Naive thymus-derived CD8-positive, alpha-beta T cell (primary cell): Measurements from ENCODE around the gene PTRH2. TPM values are rescaled to one million over a fixed set of nuclear protein-coding genes. Genes with fewer than 3 reads are reported as not detected.
"Not testable (repeated sequence)": the region's sequence is repeated elsewhere in the genome, so short reads cannot be mapped to it uniquely, and the experiment has no call there.

Experiments
- ATAC-seq, 2 donors: fragments of 150-1000 bp; cut with Tn5 transposase in 1 of 2; sonication (Bioruptor Pico), chemical (Tn5 transposase) in 1 of 2; 1 replicate in 1 of 2; 2 replicates in 1 of 2; pipeline ENCODE4 v1.10.0; 2021; ENCODE audit warnings: mild to moderate bottlenecking in 2 of 2, moderate library complexity in 2 of 2
- POLR2A ChIA-PET: fragments of 350-600 bp; sonication (Branson Sonifier 250); formaldehyde crosslinking; loops from one replicate; lab custom pipeline; 2021; ENCODE audit warnings: antibody characterized with exemption; lab: Charles Lee
- DNase-seq, 10 donors: peaks; one replicate each; pipeline versions ENCODE4 v3.0.0 to v3.0.0-alpha.2; 2020 to 2022
- H3K27ac Mint-ChIP-seq, 10 donors: one replicate each; pipeline ENCODE4 v1.8.0; 2020 to 2022; ENCODE audit warnings: mild to moderate bottlenecking in 10 of 10, mixed read lengths in 10 of 10, moderate library complexity in 4 of 10, inconsistent platforms in 1 of 10
- H3K27me3 Mint-ChIP-seq, 5 donors: one replicate each; pipeline ENCODE4 v1.8.0; 2021 to 2022; ENCODE audit warnings: mixed read lengths in 5 of 5
- H3K36me3 Mint-ChIP-seq, 3 donors: one replicate each; pipeline ENCODE4 v1.8.0; 2020 to 2022; ENCODE audit warnings: mixed read lengths in 3 of 3, mild to moderate bottlenecking in 2 of 3, inconsistent platforms in 1 of 3
- H3K4me1 Mint-ChIP-seq, 4 donors: one replicate each; pipeline ENCODE4 v1.8.0; 2021 to 2022; ENCODE audit warnings: mixed read lengths in 4 of 4
- H3K4me3 Mint-ChIP-seq, 10 donors: one replicate each; pipeline ENCODE4 v1.8.0; 2020 to 2022; ENCODE audit warnings: mild to moderate bottlenecking in 10 of 10, mixed read lengths in 10 of 10, moderate library complexity in 6 of 10, inconsistent platforms in 1 of 10
- H3K9me3 Mint-ChIP-seq, 9 donors: one replicate each; pipeline ENCODE4 v1.8.0; 2020 to 2022; ENCODE audit warnings: mixed read lengths in 9 of 9, mild to moderate bottlenecking in 3 of 9, inconsistent platforms in 1 of 9, moderate library complexity in 1 of 9
- polyA plus RNA-seq, 3 donors: library from polyadenylated mRNA; unstranded; fragments of 300-500 nt; fragmentation: Illumina TruSeq; gene quantifications; one replicate each; pipeline ENCODE4 v1.2.3, GENCODE V29; 2021
- total RNA-seq, 8 experiments: library from RNA in 2 of 8; stranded (reverse) in 2 of 8; gene quantifications; one replicate each; pipeline ENCODE4 v1.2.3 and lab custom pipeline; 2021 to 2026

PTRH2 gene
- 10 to 100 TPM; 16.2 to 17.3 TPM for total RNA-seq
- polyA plus RNA-seq = 10 to 100 TPM; 14.4 to 19.7 (median 17.8) TPM
- total RNA-seq (lab: John Stamatoyannopoulos, UW) = 5.9 to 42.2 (median 15.3) reads per million in 6 experiments

GRCh38 chr17:59707149-59707970, at the start of gene PTRH2, which contains the start of gene VMP1:
PTRH2 (minus strand) TSS chr17:59707430; CDS start chr17:59697978, 9,452 bp downstream.
VMP1 (plus strand) TSS chr17:59707654; CDS start chr17:59731447, 23,793 bp downstream.
- peaks cover 30 to 75% (median 69%) of the 10 kb centered on the region in 4 donors for H3K4me1 Mint-ChIP-seq
- peak within 1 kb of the TSS; percentile 93 to 100 (median 98) for H3K4me3 Mint-ChIP-seq
- POLR2A ChIA-PET = interaction anchor here (0.7 to 2.9 kb wide), 9 partner anchors 11 to 1050 kb away, joined by 3 to 14 read pairs (median 4); partner anchors contain the start of genes CLTC, DHX40, RNFT1 and TRIM37
- ATAC-seq (peak; percentile 92), DNase-seq (peak; percentile 77 to 93 (median 88))
- H3K27ac Mint-ChIP-seq = peak within 1 kb of the TSS; percentile 97 to 100 (median 99)
- peaks cover 0 to 14% (median 6%) of the 10 kb centered on the region in 3 donors for H3K36me3 Mint-ChIP-seq
- no peaks in the 10 kb centered on the region for H3K27me3 Mint-ChIP-seq
- no peaks in the 10 kb centered on the region for H3K9me3 Mint-ChIP-seq

DNA sequence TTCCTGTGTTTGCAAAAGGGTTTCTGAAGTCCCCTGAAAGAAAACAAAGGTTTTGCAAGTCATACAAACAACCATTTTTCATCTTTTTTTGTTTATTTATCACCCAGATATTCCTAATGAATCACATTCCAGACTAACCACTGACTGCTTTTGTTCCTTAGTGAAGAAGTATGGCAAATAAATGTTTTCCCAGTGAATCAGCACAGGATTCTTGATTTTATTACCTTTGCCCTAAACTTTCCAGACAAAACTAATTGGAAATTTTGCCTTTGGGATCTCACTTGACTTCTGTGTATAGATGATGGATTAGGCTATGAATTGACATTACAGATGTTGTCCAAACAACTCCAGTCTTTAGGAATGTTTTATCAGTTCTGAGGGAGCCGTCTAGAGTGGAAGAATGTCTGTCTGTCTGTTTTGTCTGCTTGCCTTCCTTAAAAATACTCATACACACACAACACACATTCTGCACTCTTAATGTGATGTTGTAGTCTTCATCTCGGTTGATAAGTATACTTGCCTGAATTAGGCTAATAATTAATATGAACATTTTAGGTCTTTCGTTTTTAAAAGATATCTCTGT, 49.1 kb upstream of the PTRH2 start:
- peaks cover 0 to 7% (median 3%) of the 10 kb centered on the region in 9 donors for H3K9me3 Mint-ChIP-seq
- ATAC-seq (no peak), DNase-seq (no peak)
- POLR2A ChIA-PET = no interaction called here
- H3K4me1 Mint-ChIP-seq = peaks cover 0 to 38% (median 8%) of the 10 kb centered on the region in 4 donors
- no peaks in the 10 kb centered on the region for H3K27me3 Mint-ChIP-seq
- peak overlapping the region in 3 of 10 donors; percentile 48 to 90 (median 89) for H3K27ac Mint-ChIP-seq
- no peak overlapping the region for H3K4me3 Mint-ChIP-seq
- H3K36me3 Mint-ChIP-seq = peaks cover 11 to 52% (median 24%) of the 10 kb centered on the region in 3 donors

GRCh38 chr17:59755069-59755468, 47.8 kb upstream of the PTRH2 start:
- H3K27me3 Mint-ChIP-seq, POLR2A ChIA-PET, DNase-seq, ATAC-seq, H3K4me3 Mint-ChIP-seq, H3K9me3 Mint-ChIP-seq: not testable (repeated sequence)
- Mint-ChIP-seq H3K36me3 (peaks cover 11 to 39% (median 21%) of the 10 kb centered on the region in 3 donors), H3K4me1 (peaks cover 0 to 33% (median 8%) of the 10 kb centered on the region in 4 donors), H3K27ac (peak overlapping the region in 2 of 10 donors; percentile 89 to 91)

DNA sequence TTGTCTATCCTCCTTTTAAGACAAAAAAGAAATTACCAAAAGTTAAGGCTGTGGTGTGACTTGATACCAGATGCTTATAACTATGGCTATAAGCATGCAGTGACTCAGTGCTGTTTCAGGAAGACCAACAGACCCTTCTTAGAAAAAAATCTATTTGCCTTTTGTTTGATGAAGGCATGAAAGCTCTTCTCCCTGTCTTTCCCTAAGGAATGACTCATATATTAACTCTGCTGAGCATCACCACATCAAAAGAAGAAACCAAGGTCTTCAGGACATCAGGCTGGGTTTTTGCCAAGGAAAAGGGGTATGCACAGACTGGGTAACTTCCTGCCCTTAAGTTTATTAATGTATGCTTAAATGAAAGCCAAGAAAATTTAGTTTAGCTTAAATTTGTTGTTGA, 47.3 kb upstream of the PTRH2 start:
- Mint-ChIP-seq H3K9me3 (peaks cover 0 to 6% (median under 1%) of the 10 kb centered on the region in 9 donors), H3K4me1 (peaks cover 0 to 33% (median 8%) of the 10 kb centered on the region in 4 donors), H3K27me3 (no peaks in the 10 kb centered on the region), H3K27ac (peak overlapping the region in 4 of 10 donors; percentile 24 to 91 (median 78)), H3K36me3 (peaks cover 6 to 36% (median 17%) of the 10 kb centered on the region in 3 donors), H3K4me3 (peak overlapping the region in 3 of 10 donors; percentile 21 to 63 (median 60))
- POLR2A ChIA-PET = no interaction called here
- ATAC-seq = no peak
- no peak for DNase-seq

GRCh38 chr17:59753522-59754467, 46.6 kb upstream of the PTRH2 start:
- Mint-ChIP-seq H3K9me3 (peaks cover 0 to 1% (median 0%) of the 10 kb centered on the region in 9 donors), H3K36me3 (peaks cover 3 to 32% (median 11%) of the 10 kb centered on the region in 3 donors), H3K27ac (peak overlapping the region in 4 of 10 donors; percentile 57 to 91 (median 78)), H3K4me1 (peaks cover 0 to 33% (median 8%) of the 10 kb centered on the region in 4 donors), H3K4me3 (peak overlapping the region in 4 of 10 donors; percentile 6 to 63 (median 36)), H3K27me3 (no peaks in the 10 kb centered on the region)
- peak in 5 of 10 donors; percentile 12 to 75 (median 71) for DNase-seq
- ATAC-seq = peak; percentile 97
- POLR2A ChIA-PET = no interaction called here

DNA sequence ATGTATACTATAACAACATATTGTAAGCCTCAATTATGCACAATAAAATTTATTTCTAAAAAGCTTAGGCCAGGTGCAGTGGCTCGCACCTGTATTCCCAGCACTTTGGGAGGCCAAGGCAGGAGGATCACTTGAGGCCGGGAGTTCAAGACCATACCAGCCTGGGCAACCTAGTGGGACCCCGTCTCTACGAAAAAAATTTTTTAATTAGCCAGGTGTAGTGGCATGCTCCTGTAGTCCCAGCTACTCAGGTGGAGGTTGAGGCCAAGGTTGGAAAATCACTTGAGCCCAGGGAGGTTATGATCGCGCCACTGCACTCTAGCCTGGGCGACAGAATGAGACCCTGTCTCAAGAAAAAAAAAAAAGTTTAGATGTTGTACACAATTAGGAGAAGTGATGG, 45.7 kb upstream of the PTRH2 start:
- ATAC-seq (no peak), DNase-seq (no peak)
- H3K4me3 Mint-ChIP-seq = no peak overlapping the region
- peak overlapping the region in 1 of 10 donors; percentile 89 for H3K27ac Mint-ChIP-seq
- H3K27me3 Mint-ChIP-seq = no peaks in the 10 kb centered on the region
- H3K9me3 Mint-ChIP-seq = no peaks in the 10 kb centered on the region
- POLR2A ChIA-PET = no interaction called here
- peaks cover under 1 to 28% (median 4%) of the 10 kb centered on the region in 3 donors for H3K36me3 Mint-ChIP-seq
- H3K4me1 Mint-ChIP-seq = peaks cover 0 to 33% (median 8%) of the 10 kb centered on the region in 4 donors

DNA sequence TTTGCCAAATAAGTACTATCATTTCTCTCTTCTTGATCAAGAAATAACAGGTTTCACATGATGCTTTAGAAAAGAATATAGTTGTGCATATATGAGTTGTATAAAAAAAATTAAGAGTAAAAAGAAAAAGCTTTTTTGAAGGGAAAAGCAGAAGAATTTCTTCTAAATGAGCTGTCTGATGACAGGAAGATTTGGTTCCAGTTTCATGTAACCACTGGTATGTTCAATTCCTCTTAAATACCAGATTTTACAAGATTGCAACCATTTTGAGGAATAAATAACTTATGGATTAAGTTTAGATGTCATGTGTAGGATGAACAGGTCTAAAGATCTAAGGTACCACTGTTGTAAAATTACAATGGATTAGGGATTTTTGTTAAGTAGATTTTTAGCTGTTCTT, 45.2 kb upstream of the PTRH2 start:
- Mint-ChIP-seq H3K4me1 (peaks cover 0 to 33% (median 8%) of the 10 kb centered on the region in 4 donors), H3K4me3 (no peak overlapping the region), H3K27ac (peak overlapping the region in 3 of 10 donors; percentile 34 to 74 (median 58)), H3K36me3 (peaks cover 0 to 25% (median 4%) of the 10 kb centered on the region in 3 donors), H3K9me3 (no peaks in the 10 kb centered on the region), H3K27me3 (no peaks in the 10 kb centered on the region)
- POLR2A ChIA-PET = no interaction called here
- ATAC-seq = no peak
- no peak for DNase-seq

GRCh38 chr17:59751955-59752413, 44.8 kb upstream of the PTRH2 start:
- no peaks in the 10 kb centered on the region for H3K9me3 Mint-ChIP-seq
- no peaks in the 10 kb centered on the region for H3K27me3 Mint-ChIP-seq
- H3K4me1 Mint-ChIP-seq = peaks cover 0 to 33% (median 8%) of the 10 kb centered on the region in 4 donors
- H3K4me3 Mint-ChIP-seq = no peak overlapping the region
- POLR2A ChIA-PET = no interaction called here
- H3K36me3 Mint-ChIP-seq = peaks cover 0 to 23% (median 4%) of the 10 kb centered on the region in 3 donors
- DNase-seq (no peak), ATAC-seq (no peak)
- H3K27ac Mint-ChIP-seq = peak overlapping the region in 3 of 10 donors; percentile 34 to 74 (median 58)

GRCh38 chr17:59748591-59748990, 41.4 kb upstream of the PTRH2 start:
- Mint-ChIP-seq H3K27ac (no peak overlapping the region), H3K36me3 (peaks cover 0 to 14% (median 4%) of the 10 kb centered on the region in 3 donors), H3K27me3 (no peaks in the 10 kb centered on the region), H3K9me3 (no peaks in the 10 kb centered on the region), H3K4me1 (peaks cover 0 to 7% (median under 1%) of the 10 kb centered on the region in 4 donors), H3K4me3 (no peak overlapping the region)
- POLR2A ChIA-PET = no interaction called here
- ATAC-seq (no peak), DNase-seq (no peak)

- peaks cover 0 to 2% (median 0%) of the 10 kb centered on the region in 4 donors for H3K4me1 Mint-ChIP-seq
- peak overlapping the region in 1 of 10 donors; percentile 5 for H3K27ac Mint-ChIP-seq
- peaks cover 7 to 20% (median 14%) of the 10 kb centered on the region in 3 donors for H3K36me3 Mint-ChIP-seq
- no peak for ATAC-seq
- H3K4me3 Mint-ChIP-seq = no peak overlapping the region
- POLR2A ChIA-PET = no interaction called here
- peak in 3 of 10 donors; percentile 1 to 3 (median 3) for DNase-seq
- peaks cover 0 to 4% (median 0%) of the 10 kb centered on the region in 9 donors for H3K9me3 Mint-ChIP-seq
- H3K27me3 Mint-ChIP-seq = no peaks in the 10 kb centered on the region
These were observed 39.7 kb upstream of the PTRH2 start for GRCh38 chr17:59746849-59747445.

- peaks cover 0 to 4% (median 0%) of the 10 kb centered on the region in 9 donors for H3K9me3 Mint-ChIP-seq
- no peak overlapping the region for H3K4me3 Mint-ChIP-seq
- peaks cover 0 to 2% (median 0%) of the 10 kb centered on the region in 4 donors for H3K4me1 Mint-ChIP-seq
- ATAC-seq = no peak
- H3K36me3 Mint-ChIP-seq = peaks cover 7 to 30% (median 17%) of the 10 kb centered on the region in 3 donors
- H3K27ac Mint-ChIP-seq = peak overlapping the region in 1 of 10 donors; percentile 6
- no peak for DNase-seq
- POLR2A ChIA-PET = interaction anchor here (0.7 kb wide), 1 partner anchor 1690 kb away, joined by 4 read pairs; no protein-coding TSS in a partner anchor
- H3K27me3 Mint-ChIP-seq = no peaks in the 10 kb centered on the region
These were observed 37.8 kb upstream of the PTRH2 start for GRCh38 chr17:59745040-59745439.
